Lower leg skin (tissue), 3 donors: Measurements from ENCODE around the gene CACNA2D4.

Experiments
- CTCF ChIP-seq, 3 donors: fragments of 450-650 bp; IDR thresholded peaks; one replicate each; pipeline ENCODE4 v1.5.1; 2016; ENCODE audit warnings: antibody characterized with exemption in 3 of 3, mild to moderate bottlenecking in 3 of 3, moderate library complexity in 2 of 3
- POLR2A ChIP-seq, 2 donors: fragments of 450-650 bp; IDR thresholded peaks; one replicate each; pipeline ENCODE4 v1.6.1; 2016 to 2017; ENCODE audit warnings: antibody characterized with exemption in 2 of 2, mild to moderate bottlenecking in 1 of 2, moderate library complexity in 1 of 2

GRCh38 chr12:1886396-1887008 lies 31.9 kb downstream of the CACNA2D4 start:
- TF ChIP-seq CTCF (IDR thresholded peaks at IDR 0.05) (no peak), POLR2A (IDR thresholded peaks at IDR 0.05) (no peak)
